Esophagus squamous epithelium (tissue), 5 donors: ENCODE data around the gene NCS1. TPM values are rescaled to one million over a fixed set of nuclear protein-coding genes. Genes with fewer than 3 reads are reported as not detected.

Experiments used
- DNase-seq: peaks from one replicate; lab custom pipeline; 2025; lab: John Stamatoyannopoulos, UW
- H3K27ac ChIP-seq, 4 donors: fragments of 200-600 bp; sonication (generic); one replicate each; pipeline ENCODE4 v1.5.1; 2016 to 2019; ENCODE audit warnings: mild to moderate bottlenecking in 1 of 4
- H3K27me3 ChIP-seq, 4 donors: fragments of 200-600 bp; sonication (generic); 1 replicate in 3 of 4; 2 replicates in 1 of 4; pipeline versions ENCODE4 v1.5.1 to v1.6.0; 2017 to 2021; ENCODE audit warnings: antibody characterized with exemption in 1 of 4
- H3K36me3 ChIP-seq, 3 donors: fragments of 200-600 bp; sonication (generic); one replicate each; pipeline ENCODE4 v1.5.1; 2016 to 2019
- H3K4me1 ChIP-seq, 3 donors: fragments of 200-600 bp; sonication (generic); one replicate each; pipeline ENCODE4 v1.5.1; 2017 to 2019
- H3K4me3 ChIP-seq, 4 donors: fragments of 200-600 bp; sonication (generic); 1 replicate in 3 of 4; 2 replicates in 1 of 4; pipeline ENCODE4 v1.5.1; 2016 to 2019; ENCODE audit warnings: mild to moderate bottlenecking in 2 of 4, moderate library complexity in 1 of 4
- H3K9me3 ChIP-seq, 3 donors: fragments of 200-600 bp; sonication (generic); one replicate each; pipeline ENCODE4 v1.5.1; 2016 to 2019
- POLR2A ChIP-seq, 4 donors: fragments of 450-650 bp; IDR thresholded peaks; one replicate each; pipeline ENCODE4 v1.6.1; 2017; ENCODE audit warnings: antibody characterized with exemption in 4 of 4, mild to moderate bottlenecking in 4 of 4, moderate library complexity in 3 of 4
- WGBS, 2 donors: methylation state at CpG; one replicate each; pipeline ENCODE4 v1.1.5; 2018; 5-methylcytosine and 5-hydroxymethylcytosine counted together
- intact Hi-C: fragments of 100-400 bp; cut with DNase I; formaldehyde crosslinking; loops from one replicate; pipeline ENCODE4 v1.15.0; 2022
- total RNA-seq, 4 donors: library from RNA; depleted of rRNA; stranded (reverse); fragments of >200 nt; gene quantifications; one replicate each; pipeline ENCODE4 v1.1.0, GENCODE V29; 2016
- TF ChIP-seq, protein P1 (sequence below), 6 experiments: fragments of 450-650 bp in 4 of 6; fragments of 200-600 bp in 2 of 6; sonication (generic) in 2 of 6; IDR thresholded peaks; one replicate each; pipeline ENCODE4 v1.5.1; 2016 to 2019; ENCODE audit warnings: antibody characterized with exemption in 6 of 6, mild to moderate bottlenecking in 4 of 6, moderate library complexity in 4 of 6
- donor health status: DM: yes; HTN: yes; CAD: no.

NCS1 gene
- total RNA-seq, 4 donors from 2014 or later, result 9.3 to 31.3 (median 15.2) TPM

DNA sequence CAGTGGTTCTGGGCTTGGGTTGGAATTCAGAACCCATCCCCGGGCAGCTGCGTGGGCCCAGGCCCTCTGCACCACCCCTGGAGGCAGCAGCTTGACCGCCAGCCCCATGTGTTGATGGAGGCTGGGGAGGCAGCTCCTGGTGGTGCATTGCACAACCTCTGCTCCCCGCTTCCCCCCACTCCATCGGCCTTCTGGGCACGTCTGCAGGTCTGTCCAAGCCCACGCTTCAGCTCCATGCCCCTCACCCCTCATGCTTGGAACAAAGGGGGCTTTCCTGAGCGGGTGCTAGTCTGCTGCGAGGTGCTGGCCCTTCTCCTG, 1.4 kb downstream of the NCS1 start:
- no peak for TF ChIP-seq POLR2A (IDR thresholded peaks at IDR 0.05)
- TF ChIP-seq, protein P1, sequence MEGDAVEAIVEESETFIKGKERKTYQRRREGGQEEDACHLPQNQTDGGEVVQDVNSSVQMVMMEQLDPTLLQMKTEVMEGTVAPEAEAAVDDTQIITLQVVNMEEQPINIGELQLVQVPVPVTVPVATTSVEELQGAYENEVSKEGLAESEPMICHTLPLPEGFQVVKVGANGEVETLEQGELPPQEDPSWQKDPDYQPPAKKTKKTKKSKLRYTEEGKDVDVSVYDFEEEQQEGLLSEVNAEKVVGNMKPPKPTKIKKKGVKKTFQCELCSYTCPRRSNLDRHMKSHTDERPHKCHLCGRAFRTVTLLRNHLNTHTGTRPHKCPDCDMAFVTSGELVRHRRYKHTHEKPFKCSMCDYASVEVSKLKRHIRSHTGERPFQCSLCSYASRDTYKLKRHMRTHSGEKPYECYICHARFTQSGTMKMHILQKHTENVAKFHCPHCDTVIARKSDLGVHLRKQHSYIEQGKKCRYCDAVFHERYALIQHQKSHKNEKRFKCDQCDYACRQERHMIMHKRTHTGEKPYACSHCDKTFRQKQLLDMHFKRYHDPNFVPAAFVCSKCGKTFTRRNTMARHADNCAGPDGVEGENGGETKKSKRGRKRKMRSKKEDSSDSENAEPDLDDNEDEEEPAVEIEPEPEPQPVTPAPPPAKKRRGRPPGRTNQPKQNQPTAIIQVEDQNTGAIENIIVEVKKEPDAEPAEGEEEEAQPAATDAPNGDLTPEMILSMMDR (IDR thresholded peaks at IDR 0.05), result no peak
- Histone ChIP-seq H3K27ac (peak overlapping the region; percentile 69 to 88 (median 77)), H3K36me3 (no peaks in the 10 kb centered on the region), H3K4me3 (peak overlapping the region; percentile 54 to 83 (median 66)), H3K27me3 (peaks cover 0 to 15% (median 0%) of the 10 kb centered on the region in 4 donors), H3K9me3 (no peaks in the 10 kb centered on the region), H3K4me1 (peaks cover 6 to 52% (median 12%) of the 10 kb centered on the region in 3 donors)
- DNase-seq, result no peak
- intact Hi-C loops, result no loop called here
- 24 to 60% methylated on average over 1 to 7 of the region's 9 CpGs for WGBS, 2 donors

DNA sequence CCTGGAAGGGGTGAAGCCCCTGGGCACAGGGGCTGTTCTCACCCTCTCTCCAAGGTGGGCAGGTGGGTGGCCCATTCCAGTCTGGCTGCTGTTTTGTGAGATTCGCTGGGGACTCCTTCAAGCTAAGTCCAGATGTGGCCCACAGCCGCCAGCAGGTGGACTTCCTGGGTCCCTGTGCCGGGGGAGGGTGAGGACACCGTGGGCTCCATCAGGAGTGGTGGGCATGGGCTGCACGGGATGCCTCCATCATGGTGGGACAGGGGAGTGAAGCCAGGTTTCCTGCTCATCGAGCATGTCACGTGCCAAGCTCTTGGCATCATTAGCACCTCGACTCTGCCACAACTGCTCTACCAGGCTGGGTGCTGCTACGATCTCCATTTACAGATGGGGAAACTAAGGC, 1.8 kb downstream of the NCS1 start:
- H3K36me3 ChIP-seq, result no peaks in the 10 kb centered on the region
- peak overlapping the region in 3 of 4 donors; percentile 54 to 83 (median 78) for H3K4me3 ChIP-seq
- H3K27me3 ChIP-seq, result peaks cover 0 to 15% (median 0%) of the 10 kb centered on the region in 4 donors
- no peak for TF ChIP-seq POLR2A (IDR thresholded peaks at IDR 0.05)
- TF ChIP-seq, protein P1 (IDR thresholded peaks at IDR 0.05), result no peak
- peaks cover 6 to 52% (median 12%) of the 10 kb centered on the region in 3 donors for H3K4me1 ChIP-seq
- DNase-seq, result no peak
- H3K27ac ChIP-seq, result peak overlapping the region; percentile 69 to 88 (median 77)
- intact Hi-C loops, result no loop called here
- 44 to 74% methylated on average over 3 to 4 of the region's 9 CpGs for WGBS, 2 donors
- no peaks in the 10 kb centered on the region for H3K9me3 ChIP-seq

DNA sequence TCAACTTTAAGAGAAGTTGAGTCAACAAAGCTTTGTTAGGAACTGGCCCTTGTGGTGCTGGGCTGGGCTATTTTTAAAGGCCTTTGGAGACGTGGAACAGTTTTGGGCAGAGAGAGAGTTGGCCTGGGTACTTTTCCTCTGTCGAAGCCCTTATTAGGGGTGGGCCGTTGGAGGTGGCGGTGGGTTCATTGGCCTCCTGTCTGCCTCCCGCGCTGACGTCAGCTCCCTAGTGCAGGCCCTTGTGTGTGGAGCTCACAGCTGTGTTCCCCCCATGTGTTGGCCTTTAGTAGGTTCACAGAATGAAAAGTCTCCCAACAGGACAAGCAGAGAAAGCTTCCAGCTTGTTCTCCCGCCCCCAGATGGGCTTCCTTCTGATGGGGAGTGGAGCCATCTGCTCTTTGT, 2.7 kb downstream of the NCS1 start:
- WGBS, 2 donors, result 57 to 80% methylated on average over 2 to 3 of the region's 8 CpGs
- H3K36me3 ChIP-seq, result no peaks in the 10 kb centered on the region
- peak overlapping the region; percentile 24 to 88 (median 76) for H3K27ac ChIP-seq
- H3K9me3 ChIP-seq, result no peaks in the 10 kb centered on the region
- no peak for DNase-seq
- H3K27me3 ChIP-seq, result peaks cover 0 to 15% (median 0%) of the 10 kb centered on the region in 4 donors
- intact Hi-C loops, result no loop called here
- H3K4me3 ChIP-seq, result no peak overlapping the region
- peaks cover 6 to 52% (median 12%) of the 10 kb centered on the region in 3 donors for H3K4me1 ChIP-seq
- TF ChIP-seq, protein P1 (IDR thresholded peaks at IDR 0.05), result no peak
- no peak for TF ChIP-seq POLR2A (IDR thresholded peaks at IDR 0.05)

DNA sequence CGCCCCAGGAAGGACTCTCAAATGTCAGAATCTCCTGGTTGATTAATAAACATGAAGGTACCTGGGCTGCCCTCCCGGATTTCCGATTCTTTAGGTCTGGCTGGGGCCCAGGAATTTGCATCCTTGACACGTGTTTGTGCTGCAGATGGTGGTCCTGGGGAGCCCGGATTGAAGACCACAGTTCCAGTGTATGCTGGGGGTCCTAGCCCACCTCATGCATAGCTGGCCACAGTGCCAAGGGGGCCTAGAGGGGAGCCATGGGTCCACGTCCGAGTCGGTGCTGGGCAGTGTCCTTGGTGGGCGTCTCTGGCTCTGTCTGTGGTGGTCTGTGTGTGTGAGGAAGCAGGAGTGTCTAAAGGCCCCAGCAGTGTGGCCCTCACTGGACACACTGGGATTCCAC, 3.2 kb downstream of the NCS1 start:
- Histone ChIP-seq H3K36me3 (no peaks in the 10 kb centered on the region), H3K4me1 (peaks cover 6 to 52% (median 12%) of the 10 kb centered on the region in 3 donors), H3K27me3 (peaks cover 0 to 15% (median 0%) of the 10 kb centered on the region in 4 donors), H3K4me3 (peak overlapping the region in 1 of 4 donors; percentile 6), H3K9me3 (no peaks in the 10 kb centered on the region), H3K27ac (peak overlapping the region; percentile 24 to 88 (median 76))
- intact Hi-C loops, result no loop called here
- TF ChIP-seq, protein P1 (IDR thresholded peaks at IDR 0.05), result no peak
- TF ChIP-seq POLR2A (IDR thresholded peaks at IDR 0.05), result no peak
- DNase-seq, result no peak
- 60 to 75% methylated on average over 1 to 3 of the region's 9 CpGs for WGBS, 2 donors

DNA sequence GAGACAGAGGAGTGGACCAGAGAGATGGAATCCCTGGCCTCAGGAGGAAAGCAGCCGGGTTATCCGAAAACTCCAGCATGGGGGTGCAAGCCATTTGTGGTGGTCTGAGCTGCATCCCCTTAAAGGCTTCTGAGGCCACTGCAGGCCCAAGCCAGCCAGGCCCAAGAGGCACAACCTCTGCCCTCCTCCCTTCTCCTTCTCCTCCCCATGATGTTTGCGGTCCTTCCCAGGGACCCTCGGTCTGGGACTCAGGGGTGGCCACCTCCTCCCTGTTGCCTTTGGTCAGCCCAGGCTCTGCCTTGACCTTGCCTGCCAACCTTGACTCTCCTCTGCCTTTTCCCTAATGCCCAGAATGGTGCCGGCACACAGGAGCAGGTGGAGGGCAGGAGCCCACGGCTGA, 4.6 kb downstream of the NCS1 start:
- H3K4me1 ChIP-seq, result peaks cover 12 to 51% (median 15%) of the 10 kb centered on the region in 3 donors
- intact Hi-C loops, result no loop called here
- WGBS, 2 donors, result 90% methylated on average over 4 of the region's 6 CpGs; no CpG with 5 or more reads in 1 of the 2 donors
- no peak overlapping the region for H3K4me3 ChIP-seq
- H3K27ac ChIP-seq, result peak overlapping the region; percentile 26 to 88 (median 74)
- H3K36me3 ChIP-seq, result no peaks in the 10 kb centered on the region
- TF ChIP-seq POLR2A (IDR thresholded peaks at IDR 0.05), result no peak
- TF ChIP-seq, protein P1 (IDR thresholded peaks at IDR 0.05), result no peak
- no peak for DNase-seq
- no peaks in the 10 kb centered on the region for H3K9me3 ChIP-seq
- H3K27me3 ChIP-seq, result peaks cover 0 to 15% (median 0%) of the 10 kb centered on the region in 4 donors
